Fibroblast of the aortic adventitia (primary cell): ENCODE results near the gene EHD4. TPM values are rescaled to one million over a fixed set of nuclear protein-coding genes. Genes with fewer than 3 reads are reported as not detected.

Experiments used
- DNase-seq: peaks from one replicate; pipeline ENCODE4 v3.0.0-alpha.2; 2010; ENCODE audit warnings: low read depth
- H3K4me3 ChIP-seq: 2 replicates; pipeline ENCODE4 v1.5.1; 2011; ENCODE audit warnings: low read depth, mild to moderate bottlenecking, control low read depth, low read length, moderate library complexity
- total RNA-seq: library from RNA; depleted of rRNA; stranded (reverse); fragments of >200 nt; gene quantifications from 2 replicates; pipeline ENCODE4 v1.2.3, GENCODE V29; 2012; ENCODE audit warnings: low replicate concordance
- TF ChIP-seq, protein P1 (sequence below): IDR thresholded peaks from 2 replicates; pipeline ENCODE4 v1.5.1; 2011; ENCODE audit warnings: mild to moderate bottlenecking, low read length, control low read depth, inconsistent platforms; ENCODE audit not compliant: insufficient read depth

The EHD4 gene
- total RNA-seq, 1 donor: 10.8 TPM

- TF ChIP-seq, protein P1, sequence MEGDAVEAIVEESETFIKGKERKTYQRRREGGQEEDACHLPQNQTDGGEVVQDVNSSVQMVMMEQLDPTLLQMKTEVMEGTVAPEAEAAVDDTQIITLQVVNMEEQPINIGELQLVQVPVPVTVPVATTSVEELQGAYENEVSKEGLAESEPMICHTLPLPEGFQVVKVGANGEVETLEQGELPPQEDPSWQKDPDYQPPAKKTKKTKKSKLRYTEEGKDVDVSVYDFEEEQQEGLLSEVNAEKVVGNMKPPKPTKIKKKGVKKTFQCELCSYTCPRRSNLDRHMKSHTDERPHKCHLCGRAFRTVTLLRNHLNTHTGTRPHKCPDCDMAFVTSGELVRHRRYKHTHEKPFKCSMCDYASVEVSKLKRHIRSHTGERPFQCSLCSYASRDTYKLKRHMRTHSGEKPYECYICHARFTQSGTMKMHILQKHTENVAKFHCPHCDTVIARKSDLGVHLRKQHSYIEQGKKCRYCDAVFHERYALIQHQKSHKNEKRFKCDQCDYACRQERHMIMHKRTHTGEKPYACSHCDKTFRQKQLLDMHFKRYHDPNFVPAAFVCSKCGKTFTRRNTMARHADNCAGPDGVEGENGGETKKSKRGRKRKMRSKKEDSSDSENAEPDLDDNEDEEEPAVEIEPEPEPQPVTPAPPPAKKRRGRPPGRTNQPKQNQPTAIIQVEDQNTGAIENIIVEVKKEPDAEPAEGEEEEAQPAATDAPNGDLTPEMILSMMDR: no peak
- DNase-seq: no peak
Measured at GRCh38 chr15:41860049-41860828, 112.1 kb downstream of the EHD4 start.

GRCh38 chr15:41858756-41859155 lies 113.6 kb downstream of the EHD4 start:
- TF ChIP-seq, protein P1: no peak
- no peak overlapping the region for H3K4me3 ChIP-seq
- no peak for DNase-seq

More at GRCh38 chr15:41860049-41860828, 112.1 kb downstream of the EHD4 start:
- H3K4me3 ChIP-seq: no peak overlapping the region

DNA sequence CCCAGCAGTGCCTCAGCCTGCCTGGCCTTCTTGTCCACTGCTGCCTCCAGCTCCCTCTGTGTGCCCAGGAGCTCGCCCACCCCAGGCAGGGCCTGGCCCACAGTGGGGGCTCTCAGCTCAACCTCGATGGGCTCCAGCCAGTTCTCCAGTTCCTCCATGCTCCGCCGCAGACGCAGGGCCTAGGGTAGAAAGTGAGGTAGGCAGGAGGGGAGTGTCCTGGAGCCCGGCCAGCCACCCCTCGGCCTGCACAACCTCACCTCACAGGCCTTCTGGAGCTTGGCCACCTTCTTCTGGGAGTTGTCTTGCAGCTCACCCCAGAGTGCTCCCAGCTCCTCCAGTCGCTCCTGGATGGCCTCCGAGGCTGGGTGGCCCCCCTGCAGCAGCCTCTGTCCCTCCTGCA lies 115.0 kb downstream of the EHD4 start:
- DNase-seq: no peak
- TF ChIP-seq, protein P1: no peak
- no peak overlapping the region for H3K4me3 ChIP-seq

DNA sequence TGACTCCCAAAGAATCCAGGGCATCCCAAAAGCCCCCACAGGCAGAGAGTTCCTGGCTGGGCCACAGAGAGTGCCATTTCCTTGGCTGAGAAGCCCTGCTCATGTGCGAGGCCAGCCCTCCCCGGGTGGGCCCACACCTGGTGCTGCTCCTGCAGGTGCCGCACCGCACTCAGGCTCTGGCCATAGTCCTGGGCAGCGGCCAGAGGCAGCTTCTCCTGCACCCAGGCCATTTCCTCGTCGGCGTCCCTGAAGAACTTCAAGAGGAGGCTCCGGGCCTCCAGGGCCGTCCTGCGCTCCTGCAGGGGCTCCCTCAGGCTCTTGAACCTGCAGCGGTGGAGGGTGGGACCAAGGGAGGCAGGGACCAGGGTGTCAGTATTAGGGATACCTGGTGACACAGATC lies 115.6 kb downstream of the EHD4 start:
- TF ChIP-seq, protein P1: no peak
- H3K4me3 ChIP-seq: no peak overlapping the region
- DNase-seq: no peak

DNA sequence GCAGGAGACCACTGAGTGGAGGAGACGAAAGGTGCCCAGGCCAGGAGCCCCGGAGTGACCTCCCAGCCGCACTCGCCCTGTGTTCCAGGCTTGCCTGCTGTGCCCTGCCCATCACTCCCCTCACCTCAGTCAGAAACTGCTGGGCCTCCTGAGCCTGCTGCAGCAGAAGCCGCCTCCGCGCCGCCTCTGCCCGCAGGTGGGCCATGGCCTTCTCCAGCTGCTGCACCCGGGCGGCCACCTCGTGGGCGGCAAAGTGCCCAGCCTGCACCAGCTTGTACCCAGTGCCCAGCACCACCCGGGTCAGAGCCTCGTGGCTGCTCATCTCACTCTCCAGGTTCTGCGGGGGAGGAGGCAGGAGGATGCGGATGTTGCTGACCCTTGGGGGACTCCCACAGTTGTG lies 116.1 kb downstream of the EHD4 start:
- no peak for DNase-seq
- TF ChIP-seq, protein P1: no peak
- H3K4me3 ChIP-seq: no peak overlapping the region

DNA sequence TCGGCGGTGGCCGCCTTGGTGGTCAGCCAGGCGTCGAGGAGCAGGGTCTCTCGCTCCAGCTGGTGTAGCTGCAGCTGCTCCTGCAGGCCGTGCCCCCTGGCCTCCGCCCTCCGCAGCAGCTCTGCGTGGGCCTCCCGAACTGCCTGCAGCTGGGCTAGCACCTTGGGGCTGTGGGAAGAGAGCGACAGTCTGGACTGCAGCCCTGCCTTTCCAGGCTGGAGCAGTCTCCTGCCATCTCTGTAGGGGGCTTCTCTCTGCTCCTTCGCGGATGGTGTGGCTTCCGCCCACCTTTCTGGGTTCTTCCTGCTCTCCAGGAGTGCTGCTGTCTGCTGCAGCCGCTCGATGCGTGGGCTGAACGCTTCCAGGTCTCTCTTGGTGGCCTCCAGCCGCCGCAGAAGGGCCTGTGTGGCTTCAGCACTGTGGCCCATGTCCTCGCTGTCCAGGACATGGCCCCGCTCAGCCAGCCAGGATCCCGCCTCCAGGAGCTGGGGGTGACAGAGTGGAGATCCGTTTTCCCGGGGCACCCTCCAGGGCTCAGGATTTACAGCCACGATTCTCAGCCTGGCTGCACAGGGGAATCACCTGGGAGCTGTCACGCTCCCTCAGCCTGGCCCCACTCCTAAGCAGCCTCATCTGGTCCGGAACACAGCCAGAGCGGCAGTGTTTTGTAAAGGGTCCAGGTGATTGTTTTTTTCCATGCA lies 116.9 kb downstream of the EHD4 start:
- H3K4me3 ChIP-seq: no peak overlapping the region
- TF ChIP-seq, protein P1: no peak
- DNase-seq: no peak
